CD4-positive, alpha-beta T cell treated with Interleukin-4 for 4 hours (primary cell): ENCODE measurements around the gene PRAMEF13.
"Not testable (repeated sequence)": the region's sequence is repeated elsewhere in the genome, so short reads cannot be mapped to it uniquely, and the experiment has no call there.

Source experiments
- DNase-seq: peaks from one replicate; pipeline ENCODE4 v3.0.0-alpha.2; 2020

Gene PRAMEF13, protein sequence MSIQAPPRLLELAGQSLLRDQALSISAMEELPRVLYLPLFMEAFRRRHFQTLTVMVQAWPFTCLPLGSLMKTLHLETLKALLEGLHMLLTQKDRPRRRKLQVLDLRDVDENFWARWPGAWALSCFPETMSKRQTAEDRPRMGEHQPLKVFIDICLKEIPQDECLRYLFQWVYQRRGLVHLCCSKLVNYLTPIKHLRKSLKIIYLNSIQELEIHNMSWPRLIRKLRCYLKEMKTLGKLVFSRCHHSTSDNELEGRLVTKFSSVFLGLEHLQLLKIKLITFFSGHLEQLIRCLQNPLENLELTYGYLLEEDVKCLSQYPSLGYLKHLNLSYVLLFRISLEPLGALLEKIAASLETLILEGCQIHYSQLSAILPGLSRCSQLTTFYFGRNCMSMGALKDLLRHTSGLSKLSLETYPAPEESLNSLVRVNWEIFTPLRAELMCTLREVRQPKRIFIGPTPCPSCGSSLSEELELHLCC

DNA sequence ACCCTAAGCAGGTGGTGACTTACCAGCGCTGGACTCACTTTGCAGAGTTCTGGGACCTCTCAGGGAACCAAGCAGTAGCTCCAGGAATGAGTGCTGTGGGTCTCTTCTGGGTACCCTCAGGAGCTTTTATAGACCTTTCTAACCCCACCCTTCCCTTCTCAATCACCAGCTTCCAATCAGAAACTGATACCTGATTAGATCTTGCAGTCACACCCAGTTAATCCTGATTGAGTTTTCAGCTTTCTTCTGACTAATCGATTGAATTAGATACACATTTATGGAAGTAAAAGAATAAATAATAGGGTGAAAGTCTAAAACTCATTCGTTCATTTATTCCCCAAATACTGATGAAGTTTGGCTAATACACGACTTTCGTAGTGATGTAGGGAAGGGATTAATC lies at the start of gene PRAMEF13:
PRAMEF13 (minus strand) TSS at position 101 of the 400 bp plus-strand sequence. CDS start 1,820 bp downstream, outside the sequence.
- DNase-seq, result not testable (repeated sequence)

DNA sequence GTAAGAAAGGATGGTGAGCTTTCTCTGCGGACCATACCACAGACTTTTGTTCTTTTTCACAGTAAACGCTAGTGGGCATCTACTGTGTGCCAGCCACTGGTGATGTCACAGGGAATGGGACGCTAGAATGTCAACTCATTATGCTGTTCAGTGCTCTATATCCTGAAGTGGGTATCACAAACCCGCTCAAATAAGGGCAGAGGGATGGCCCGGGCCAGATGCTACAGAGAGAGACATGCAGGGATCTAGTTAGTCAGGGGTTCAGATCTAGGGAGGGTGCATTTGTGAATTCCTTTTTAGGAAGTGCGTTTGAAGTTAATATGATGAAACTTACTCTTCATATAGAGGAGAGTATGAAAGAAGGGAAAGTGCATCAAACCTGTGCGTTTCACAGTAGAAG lies 45.9 kb upstream of the PRAMEF13 start:
- not testable (repeated sequence) for DNase-seq

DNA sequence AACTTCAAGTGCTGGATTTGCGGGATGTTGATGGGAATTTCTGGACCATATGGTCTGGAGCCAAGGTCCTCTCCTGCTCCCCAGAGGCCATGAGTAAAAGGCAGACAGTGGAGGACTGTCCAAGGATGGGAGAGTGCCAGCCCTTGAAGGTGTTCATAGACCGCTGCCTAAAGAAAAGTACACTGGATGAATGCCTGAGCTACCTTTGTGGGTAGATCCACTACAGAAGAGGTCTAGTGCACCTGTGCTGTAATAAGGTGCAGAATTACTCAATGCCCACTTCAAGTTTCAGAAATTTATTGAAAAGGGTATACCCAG lies 45.3 kb upstream of the PRAMEF13 start:
- DNase-seq, result not testable (repeated sequence)

DNA sequence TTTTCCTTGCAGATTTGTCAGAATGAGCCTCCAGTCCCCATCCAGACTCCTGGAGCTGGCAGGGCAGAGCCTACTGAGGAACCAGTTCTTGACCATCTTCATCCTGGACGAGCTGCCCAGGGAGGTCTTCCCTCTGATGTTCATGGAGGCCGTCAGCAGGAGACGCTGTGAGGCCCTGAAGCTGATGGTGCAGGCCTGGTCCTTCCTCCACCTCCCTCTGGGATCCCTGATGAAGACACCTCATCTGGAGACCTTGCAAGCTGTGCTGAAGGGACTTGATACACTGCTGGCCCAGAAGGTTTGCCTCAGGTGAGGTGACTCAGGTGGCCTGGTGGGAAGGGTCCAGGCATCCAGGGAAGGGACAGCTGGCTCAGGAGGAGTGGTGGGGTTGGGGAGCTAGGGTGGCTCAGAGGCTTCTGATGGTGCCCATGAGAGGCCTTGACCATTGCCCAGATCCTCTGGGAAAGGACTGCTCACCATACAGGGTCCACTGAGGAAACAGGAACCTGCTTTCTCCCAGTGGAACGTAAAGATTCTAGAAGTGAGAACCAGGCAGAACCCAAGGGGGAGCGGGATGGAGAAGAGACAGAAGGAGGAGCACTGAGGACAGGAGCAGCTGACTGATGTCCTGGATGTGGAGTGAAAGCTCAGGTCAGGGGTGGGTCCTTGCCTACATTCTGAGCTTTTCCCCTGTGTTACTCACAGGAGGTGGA lies 44.8 kb upstream of the PRAMEF13 start:
- DNase-seq, result not testable (repeated sequence)

DNA sequence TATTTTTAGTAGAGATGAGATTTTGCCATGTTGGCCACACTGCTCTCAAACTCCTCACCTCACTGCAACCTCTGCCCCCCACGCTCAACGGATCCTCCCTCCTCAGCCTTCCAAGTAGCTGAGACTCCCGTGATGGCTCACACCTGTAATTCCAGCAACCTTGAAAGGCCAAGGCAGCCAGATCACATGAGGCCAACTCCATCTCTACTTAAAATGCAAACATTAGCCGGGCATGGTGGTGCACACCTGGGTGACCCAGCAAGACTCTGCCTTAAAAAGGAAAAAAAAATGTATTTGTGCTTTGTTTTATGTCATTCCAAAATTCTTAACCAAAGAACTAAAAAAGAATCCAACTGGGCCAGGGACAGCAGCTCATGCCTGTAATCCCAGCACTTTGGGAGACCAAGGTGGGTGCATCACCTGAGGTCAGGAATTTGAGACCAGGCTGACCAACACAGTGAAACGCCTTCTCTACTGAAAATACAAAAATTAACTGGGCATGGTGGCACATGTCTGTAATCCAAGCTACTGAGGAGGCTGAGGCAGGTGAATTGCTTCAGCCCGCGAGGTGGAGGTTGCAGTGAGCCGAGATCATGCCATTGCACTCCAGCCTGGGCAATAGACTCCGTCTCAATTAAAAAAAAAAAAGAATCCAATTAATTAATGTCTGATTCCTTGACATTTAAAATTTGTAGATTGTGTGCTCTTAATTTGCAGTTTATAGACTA lies 42.5 kb upstream of the PRAMEF13 start:
- not testable (repeated sequence) for DNase-seq

DNA sequence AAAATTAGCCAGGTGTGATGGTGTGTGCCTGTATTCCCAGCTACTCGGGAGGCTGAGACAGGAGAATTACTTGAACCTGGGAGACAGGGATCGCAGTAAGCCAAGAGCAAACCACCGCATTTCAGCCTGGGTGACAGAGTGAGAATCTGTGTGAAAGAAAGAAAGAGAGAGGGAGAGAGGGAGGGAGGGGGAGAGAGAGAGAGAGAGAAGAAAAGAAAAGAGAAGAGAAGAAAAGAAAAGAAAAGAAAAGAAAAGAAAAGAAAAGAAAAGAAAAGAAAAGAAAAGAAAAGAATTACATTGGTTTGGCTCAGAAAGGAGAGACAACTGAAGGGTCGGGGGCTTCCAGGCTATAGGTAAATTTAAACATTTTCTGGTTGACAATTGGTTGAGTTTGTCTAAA lies 38.4 kb upstream of the PRAMEF13 start:
- not testable (repeated sequence) for DNase-seq

DNA sequence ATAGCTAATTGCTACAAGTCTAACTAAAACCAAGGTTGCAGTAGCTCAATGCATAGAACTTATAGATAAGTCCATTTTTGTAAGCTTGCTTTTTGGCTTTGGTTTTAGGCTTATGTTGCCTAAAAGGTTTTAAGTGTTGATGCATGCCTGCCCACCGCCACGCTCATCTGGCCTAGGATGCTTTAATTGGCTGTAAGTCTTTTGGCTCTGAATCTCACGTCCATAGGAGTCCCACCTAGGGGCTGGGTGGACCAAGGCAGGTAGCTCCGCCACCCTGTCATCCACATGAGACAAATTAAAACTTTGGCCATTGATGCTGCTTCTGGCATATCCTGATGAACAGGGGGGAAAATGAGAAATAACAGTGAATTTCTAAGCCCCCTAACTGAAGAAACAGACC lies 36.4 kb upstream of the PRAMEF13 start:
- DNase-seq, result not testable (repeated sequence)

DNA sequence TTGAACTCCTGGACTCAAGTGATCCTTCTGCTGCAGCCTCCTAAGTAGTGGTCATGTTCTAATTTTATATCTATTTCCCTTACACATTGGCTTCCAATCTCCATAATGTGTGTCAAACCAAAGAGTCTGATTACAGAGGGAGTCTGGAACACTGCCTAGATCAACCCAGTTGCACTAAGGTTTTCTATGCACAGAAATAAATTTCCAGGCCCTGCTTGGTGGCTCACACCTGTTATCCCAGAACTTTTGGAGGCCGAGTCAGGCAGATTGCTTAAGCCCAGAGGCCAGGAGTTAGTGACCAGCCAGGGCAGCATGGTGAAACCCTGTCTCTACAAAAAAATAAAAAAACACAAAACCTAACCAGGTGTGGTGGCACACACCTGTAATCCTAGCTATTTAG lies 32.8 kb upstream of the PRAMEF13 start:
- DNase-seq, result not testable (repeated sequence)

DNA sequence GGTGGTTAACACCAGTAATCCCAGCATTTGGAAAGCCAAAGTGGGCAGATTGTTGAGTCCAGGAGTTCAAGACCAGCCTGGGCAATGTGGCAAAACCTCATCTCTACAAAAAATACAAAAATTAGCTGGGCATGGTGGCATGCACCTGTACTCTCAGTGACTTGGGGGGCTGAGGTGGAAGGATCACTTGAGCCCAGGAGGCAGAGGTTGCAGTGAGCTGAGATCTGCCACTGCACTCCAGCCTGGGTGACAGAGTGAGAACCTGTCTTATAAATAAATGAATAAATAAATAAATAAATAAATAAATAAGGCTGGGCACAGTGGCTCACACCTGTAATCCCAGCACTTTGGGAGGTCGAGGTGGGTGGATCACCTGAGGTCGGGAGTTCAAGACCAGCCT lies 30.8 kb upstream of the PRAMEF13 start:
- DNase-seq, result not testable (repeated sequence)

DNA sequence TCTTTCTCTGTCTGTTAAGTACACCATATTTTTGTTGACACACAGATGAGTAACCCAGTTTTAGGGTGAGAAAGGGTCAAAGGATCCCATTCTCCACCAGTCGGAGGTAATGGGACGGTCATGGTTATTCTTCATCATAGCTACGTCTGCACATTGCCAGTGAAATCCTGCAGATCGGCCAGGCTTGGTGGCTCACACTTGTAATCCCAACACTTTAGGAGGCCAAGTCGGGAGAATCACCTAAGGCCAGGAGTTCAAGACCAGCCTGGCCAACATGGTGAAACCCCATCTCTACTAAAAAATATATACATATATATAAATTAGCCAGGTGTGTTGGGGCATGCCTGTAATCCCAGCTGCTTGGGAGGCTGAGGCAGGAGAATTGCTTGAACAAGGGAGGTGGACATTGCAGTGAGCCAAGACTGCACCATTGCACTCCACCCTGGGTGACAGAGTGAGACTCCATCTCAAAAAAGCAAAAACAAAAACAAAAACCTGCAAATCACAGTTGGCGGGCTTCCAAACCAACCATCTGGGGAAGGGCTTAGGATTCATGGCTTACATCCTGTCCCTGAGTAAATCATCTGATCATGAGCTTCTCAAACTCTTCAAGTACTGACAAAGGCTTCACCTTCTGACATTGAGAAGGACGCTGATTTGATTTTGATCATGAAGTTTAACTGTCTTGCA lies 30.0 kb upstream of the PRAMEF13 start:
- not testable (repeated sequence) for DNase-seq

DNA sequence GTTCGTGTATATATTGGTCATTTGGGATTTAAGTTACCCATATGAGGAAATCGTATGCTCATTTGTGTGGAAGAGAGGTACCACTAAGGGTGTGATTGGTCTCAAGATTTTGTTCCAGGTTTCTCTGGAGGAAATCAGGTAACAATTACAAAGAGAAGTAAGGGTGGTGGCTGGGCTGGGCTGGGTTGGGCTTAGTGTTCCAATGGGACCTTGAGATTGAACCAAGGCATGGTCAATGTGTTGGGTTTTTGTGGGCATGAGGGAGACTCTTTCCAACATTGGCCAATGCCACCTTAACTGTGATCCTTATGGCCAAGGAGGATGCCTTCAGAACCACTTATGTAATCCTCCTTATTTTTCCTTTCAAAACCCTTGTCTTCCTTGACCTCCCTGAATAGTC lies 29.4 kb upstream of the PRAMEF13 start:
- DNase-seq, result not testable (repeated sequence)

DNA sequence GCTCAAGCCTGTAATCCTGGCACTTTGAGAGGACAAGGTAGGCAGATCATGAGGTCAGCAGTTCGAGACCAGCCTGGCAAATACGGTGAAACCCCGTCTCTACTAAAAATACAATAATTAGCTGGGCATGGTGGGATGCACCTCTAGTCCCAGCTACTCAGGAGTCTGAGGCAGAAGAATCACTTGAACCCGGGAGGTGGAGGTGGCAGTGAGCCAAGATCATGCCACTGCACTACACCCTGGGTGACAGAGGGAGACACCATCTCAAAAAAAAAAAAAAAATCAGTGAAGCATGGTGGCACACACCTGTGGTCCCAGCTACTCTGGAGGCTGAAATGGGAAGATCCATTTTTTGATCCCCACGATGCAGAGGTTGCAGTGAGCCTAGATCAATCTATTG lies 28.9 kb upstream of the PRAMEF13 start:
- not testable (repeated sequence) for DNase-seq

DNA sequence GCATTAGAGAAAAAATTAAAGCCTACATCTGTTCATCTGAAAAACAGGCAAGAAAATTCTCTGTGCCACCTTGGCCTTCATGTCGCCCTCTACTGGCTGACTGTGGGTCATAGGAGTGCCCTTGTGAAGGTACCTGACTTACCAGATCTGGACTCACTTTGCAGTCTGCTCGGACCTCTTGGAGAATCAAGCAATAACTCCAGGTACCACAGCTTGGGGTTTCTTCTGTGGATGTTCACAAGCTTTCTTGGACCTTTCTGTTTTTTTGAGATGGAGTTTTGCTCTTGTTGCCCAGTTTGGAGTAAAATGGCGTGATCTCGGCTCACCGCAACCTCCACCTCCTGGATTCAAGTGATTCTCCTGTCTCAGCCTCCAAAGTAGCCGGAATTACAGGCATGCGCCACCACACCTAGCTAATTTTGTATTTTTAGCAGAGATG lies 27.2 kb upstream of the PRAMEF13 start:
- DNase-seq, result peak; percentile 46

DNA sequence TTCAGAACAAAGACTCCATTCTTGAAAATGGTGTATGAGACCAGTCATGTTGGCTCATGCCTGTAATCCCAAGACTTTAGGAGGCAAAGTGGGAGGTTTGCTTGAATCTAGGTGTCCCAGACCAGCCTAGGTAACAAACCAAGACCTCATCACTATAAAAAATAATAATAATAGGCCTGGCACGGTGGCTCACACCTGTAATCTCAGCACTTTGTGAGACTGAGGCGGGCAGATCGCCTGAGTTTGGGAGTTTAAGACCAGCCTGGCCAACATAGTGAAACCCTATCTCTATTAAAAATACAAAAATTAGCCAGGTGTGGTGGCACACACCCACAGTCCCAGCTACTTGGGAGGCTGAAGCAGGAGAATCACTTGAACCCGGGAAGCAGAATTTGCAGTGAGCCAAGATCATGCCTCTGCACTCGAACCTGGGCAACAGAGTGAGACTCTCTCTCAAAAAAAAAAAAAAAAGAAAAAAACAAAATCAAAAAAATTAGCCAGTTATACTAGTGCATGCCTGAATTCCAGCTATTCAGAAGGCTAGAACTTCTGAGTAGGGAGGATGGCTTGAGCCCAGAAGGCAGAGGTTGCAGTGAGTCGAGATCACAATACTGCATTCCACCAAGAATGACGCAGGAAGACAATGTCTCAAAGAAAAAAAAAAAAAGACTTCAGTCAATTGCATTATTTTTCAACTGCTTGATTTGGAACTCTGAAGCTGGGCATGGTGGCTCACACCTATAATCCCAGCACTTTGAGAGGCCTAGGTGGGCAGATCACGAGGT lies 26.3 kb upstream of the PRAMEF13 start:
- not testable (repeated sequence) for DNase-seq

DNA sequence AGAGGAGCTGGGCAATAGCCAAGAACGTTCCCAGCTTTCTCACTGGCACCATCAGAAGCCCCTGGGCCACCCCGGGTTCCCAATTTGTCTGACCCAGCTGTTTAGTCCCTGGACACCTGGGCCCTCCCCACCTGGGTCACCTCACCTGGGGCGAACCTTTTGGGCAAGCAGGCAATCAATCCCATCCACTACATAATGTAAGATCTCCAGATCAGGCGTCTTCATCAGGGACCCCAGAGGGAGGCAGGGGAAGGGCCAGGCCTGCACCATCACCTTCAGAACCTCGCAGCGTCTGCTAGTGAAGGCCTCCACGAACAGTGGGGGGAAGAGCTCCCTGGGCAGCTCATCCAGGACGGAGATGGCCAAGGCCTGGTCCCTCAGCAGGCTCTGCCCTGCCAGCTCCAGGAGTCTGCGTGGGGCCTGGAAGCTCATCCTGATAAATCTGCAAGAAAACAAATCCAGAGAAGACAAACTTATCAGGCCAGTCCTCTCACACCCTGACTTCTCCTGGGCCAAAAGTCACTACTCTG lies 24.5 kb upstream of the PRAMEF13 start, which contains the start of gene PRAMEF18:
PRAMEF18 (minus strand) TSS at position 480 of the 530 bp plus-strand sequence; CDS start at position 432, 48 bp downstream.
- not testable (repeated sequence) for DNase-seq

DNA sequence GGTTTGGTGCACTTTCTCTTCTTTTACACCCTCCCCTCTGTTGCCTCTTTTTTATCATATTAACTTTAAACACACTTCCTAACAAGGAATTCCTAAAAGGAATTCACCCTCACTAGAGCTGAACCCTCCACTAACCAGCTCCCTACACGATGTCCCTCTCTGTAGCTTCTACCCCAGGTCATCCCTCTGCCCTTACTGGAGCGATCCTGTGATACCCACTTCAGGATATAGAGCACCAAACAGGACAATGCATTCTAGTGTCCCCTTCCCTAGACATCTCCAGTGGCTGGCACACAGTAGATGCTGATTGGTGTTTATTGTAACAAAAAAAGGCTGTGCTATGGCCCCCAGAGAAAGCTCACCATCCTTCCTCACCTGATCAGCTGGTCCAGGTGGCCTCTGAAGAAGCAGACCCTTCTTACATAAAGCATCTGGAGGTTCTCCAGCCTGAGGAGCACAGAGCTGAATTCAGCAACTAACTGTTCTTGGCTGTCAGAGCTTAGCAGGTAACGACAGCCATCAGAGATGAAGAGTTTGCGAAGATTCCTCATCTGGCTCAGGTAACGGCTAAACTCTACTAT lies 23.4 kb upstream of the PRAMEF13 start:
- DNase-seq, result no peak

DNA sequence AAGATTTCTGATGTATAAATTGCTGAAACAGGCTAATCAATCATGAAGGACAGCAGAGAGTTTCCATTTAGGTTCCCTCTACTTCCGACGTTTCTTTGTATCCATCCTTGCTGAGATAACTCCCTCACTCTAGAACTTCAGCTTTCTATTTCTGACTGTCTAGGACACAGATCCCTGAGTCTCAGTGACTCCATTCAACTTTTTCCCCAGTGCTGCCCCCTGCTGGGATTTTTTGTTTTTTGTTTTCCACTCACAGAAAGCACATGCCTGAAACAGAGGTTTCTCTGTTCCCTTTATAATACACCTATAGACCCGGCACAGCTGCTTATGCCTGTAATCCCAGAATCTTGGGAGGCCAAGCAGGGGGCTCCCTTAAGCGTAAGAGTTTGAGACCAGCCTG lies 21.6 kb upstream of the PRAMEF13 start:
- not testable (repeated sequence) for DNase-seq

DNA sequence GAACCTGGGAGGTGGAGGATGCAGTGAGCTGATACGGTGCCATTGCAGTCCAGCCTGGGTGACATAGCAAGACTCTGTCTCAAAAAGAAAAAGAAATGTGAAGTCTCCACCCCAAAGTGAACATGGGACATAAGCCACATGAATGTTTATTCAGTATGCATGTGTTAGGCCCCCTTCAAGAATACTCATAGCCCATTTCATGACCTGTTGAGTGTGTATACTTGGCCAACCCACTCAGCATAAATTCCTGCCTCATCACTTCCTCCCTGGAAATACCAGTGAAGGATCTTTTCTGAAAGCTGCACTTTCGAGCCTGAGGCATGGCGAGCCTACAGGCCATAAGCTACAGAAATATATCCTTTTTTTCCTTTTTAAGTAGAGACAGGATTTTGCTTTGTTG lies 18.0 kb upstream of the PRAMEF13 start:
- not testable (repeated sequence) for DNase-seq

DNA sequence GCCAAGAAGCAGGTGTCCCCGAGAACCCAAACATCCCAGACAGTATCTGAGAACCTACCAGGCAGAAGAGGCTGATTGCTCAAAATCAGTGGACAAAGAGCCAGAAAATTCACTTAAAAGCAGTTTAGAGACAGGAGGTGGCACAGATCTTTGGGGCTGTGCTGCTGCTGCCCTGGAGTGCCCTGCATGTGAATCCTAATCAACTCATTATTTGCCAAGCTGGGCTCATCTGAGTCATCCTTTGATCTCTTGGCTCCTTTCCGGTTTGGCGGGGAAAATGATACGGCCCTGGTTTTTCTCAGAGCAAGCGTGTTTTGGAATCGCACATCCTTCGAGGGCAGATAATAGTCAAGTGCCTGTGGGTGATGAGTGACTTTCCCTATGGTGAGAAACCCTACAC lies 15.4 kb upstream of the PRAMEF13 start:
- not testable (repeated sequence) for DNase-seq

DNA sequence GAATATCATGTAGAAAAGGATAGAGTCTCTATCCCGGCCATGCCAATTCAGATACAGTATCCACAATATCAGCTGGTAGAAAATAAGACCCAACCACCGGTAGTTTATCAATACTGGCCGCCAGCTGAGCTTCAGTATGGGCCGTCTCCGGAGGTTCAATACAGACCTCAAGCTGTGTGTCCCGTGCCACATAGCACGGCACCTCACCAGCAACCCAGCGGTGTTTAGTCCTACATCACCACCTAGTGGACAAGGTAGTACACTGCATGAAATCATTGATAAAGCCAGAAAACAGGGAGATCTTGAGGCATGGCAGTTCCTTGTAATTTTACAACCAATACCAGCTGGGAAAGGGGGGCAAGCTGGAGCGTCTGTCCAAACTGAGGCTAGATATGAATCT lies 7.5 kb upstream of the PRAMEF13 start:
- DNase-seq, result not testable (repeated sequence)

DNA sequence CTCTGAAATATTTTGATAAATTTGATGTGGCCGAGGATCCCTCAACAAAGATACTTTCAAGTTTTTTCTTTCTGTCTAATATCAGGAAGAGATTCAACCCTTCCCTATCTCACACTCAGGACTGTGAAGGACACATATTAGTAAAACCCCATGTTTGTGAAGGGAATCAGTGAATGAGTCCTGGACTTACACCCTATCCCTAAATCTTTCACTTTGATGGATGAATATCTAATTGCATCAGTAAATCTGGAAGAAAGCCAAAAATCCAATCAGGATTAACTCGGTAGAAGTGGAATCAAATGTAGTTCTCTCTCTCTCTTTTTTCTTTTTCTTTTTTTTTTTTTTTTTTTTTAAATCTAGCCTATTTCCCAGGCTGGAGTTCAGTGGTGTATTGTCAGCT lies 29.7 kb downstream of the PRAMEF13 start, which contains the start of gene PRAMEF9:
PRAMEF9 (plus strand) TSS at position 301 of the 400 bp plus-strand sequence. CDS start 3,433 bp downstream, outside the sequence.
- DNase-seq, result not testable (repeated sequence)
